OCI-LY1 (cell line): ENCODE measurements around the gene WDR44.

Experiments used
- CTCF ChIP-seq: fragments of 200-600 bp; sonication (generic), shearing (Covaris generic); IDR thresholded peaks from 2 replicates; pipeline ENCODE4 v1.5.1; 2017; ENCODE audit warnings: mild to moderate bottlenecking, antibody characterized with exemption, low read length, moderate library complexity, mixed read lengths
- EZH2 ChIP-seq: fragments of 200-600 bp; sonication (generic), shearing (Covaris generic); IDR thresholded peaks from 2 replicates; pipeline ENCODE4 v1.8.0; 2017; ENCODE audit warnings: borderline replicate concordance, mixed run types, mild to moderate bottlenecking, antibody characterized with exemption, low read length, moderate library complexity, mixed read lengths

DNA sequence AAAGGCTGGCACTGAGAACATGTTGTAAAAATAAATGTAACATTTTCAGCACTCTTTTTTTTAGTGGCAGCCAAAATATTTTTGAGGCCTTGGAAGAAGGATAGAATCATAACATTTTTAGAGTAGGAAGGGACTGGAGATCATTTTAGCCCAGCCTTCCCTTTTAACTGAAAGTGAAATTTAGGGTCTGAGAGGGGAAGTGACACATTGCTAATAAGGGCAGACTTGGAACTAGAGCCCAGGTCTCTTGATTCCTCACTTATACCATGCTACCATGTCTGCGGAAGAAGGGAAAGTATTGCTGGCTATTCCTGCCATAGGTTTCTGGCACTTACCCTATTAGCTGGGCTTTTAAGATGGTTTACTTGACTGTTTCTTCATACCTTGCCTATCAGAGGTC is 4.8 kb downstream of the WDR44 start:
- TF ChIP-seq EZH2 (no peak), CTCF (no peak)
